ENCODE data around the gene ARL17B.
"Not testable (repeated sequence)": the region's sequence is repeated elsewhere in the genome, so short reads cannot be mapped to it uniquely, and the experiment has no call there.

Gene ARL17B

DNA sequence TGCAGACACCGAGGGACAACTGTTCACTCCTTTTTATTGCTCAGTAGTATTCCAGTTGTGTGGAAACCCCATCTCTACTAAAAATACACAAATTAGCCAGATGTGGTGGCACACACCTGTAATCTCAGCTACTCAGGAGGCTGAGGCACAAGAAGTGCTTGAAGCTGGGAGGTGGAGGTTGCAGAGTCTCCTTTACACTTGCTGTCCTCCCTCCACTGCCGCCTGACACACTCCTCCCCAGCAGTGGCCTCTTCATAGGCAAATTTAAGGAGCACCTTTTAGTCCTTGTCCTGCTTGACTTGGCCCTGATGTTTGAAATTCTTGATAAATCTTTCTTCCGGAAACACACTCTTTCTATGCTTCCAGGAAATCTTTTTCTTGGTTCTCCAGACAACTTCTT lies 112.4 kb downstream of the ARL17B start:
- not testable (repeated sequence) for DNase-seq (ENCODE audit: low read depth)

DNA sequence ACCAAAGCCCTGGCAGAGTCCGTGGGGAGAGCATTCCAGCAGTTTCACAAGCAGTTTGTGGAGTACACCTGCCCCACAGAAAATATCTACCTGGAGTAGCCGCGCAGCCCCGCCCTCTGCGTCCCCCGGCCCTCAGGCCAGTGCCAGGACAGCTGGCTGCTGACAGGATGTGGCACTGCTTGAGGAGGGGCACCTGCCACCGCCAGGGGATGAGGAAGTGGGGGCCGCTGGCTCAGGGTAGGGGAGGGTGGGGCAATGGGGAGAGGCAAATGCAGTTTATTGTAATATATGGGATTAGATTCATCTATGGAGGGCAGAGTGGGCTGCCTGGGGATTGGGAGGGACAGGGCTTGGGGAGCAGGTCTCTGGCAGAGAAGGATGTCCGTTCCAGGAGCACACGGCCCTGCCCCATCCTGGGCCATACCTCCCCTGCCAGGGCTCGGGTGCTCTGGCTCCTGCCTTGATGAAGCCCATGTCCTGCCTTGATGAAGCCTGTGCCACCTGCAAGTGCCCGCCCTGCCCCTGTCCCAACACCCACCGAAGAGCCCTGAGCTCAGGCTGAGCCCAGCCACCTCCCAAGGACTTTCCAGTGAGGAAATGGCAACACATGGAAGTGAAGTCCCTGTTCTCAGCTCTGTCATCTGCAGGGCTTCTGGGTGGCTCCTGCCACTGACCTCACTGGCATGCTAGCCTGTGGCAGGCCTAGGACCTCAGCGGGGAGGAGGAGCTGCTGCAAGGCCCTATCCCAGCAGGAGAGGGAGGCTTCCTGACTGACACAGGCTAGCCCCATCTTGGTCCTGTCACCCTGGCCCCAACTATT lies 116.4 kb downstream of the ARL17B start:
- DNase-seq (ENCODE audit: low read depth), result not testable (repeated sequence)

DNA sequence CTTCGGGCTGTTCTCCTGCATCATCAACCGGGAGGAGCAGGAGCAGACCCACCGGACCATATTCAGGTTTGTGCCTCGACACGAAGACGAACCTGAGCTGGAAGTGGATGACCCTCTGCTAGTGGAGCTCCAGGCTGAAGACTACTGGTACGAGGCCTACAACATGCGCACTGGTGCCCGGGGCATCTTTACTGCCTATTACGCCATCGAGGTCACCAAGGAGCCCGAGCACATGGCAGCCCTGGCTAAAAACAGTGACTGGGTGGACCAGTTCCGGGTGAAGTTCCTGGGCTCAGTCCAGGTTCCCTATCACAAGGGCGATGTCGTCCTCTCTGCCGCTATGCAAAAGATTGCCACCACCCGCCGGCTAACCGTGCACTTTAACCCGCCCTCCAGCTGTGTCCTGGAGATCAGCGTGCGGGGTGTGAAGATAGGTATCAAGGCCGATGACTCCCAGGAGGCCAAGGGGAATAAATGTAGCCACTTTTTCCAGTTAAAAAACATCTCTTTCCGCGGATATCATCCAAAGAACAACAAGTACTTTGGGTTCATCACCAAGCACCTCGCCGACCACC lies 117.1 kb downstream of the ARL17B start:
- not testable (repeated sequence) for DNase-seq (ENCODE audit: low read depth)

DNA sequence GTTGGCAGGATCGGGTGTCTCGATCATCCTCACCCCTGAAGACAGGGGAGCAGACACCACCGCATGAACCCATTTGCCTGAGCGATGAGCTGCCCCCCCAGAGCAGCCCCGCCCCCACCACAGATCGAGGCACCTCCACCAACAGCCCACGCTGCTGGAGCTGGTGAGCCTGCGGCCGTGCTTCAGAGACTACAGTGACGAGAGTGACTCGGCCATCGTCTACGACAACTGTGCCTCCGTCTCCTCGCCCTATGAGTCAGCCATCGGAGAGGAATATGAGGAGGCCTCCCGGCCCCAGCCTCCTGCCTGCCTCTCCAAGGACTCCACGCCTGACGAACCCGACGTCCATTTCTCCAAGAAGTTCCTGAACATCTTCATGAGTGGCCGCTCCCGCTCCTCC lies 117.6 kb downstream of the ARL17B start:
- DNase-seq (ENCODE audit: low read depth), result not testable (repeated sequence)

DNA sequence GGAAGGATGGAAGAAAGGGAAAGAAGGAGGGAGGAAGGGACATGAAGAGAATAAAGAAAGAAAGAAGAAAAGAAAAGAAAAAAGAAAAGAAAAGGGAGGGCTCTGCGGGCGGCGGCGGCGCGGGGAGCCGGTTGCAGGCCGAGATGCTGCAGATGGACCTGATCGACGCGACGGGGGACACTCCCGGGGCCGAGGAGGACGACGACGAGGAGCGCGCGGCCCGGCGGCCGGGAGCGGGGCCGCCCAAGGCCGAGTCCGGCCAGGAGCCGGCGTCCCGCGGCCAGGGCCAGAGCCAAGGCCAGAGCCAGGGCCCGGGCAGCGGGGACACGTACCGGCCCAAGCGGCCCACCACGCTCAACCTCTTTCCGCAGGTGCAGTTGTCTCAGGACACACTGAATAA lies 118.1 kb downstream of the ARL17B start:
- DNase-seq (ENCODE audit: low read depth), result not testable (repeated sequence)

DNA sequence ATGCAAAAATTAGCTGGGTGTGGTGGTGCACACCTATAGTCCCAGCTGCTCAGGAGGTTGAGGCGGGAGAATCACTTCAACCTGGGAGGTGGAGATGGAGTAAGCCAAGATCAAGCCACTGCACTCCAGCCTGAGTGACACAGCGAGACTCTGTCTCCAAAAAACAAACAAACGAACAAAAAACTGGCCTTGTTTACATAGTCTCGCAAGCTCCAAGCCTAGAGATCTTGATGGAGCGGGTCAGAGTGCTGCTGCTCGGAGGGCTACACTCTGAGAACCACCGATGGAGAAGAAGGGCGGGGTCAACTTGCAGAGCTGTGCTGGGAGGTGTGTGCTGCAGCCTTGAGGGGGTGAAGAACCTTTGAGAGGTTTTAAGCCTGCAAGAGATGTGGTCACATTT lies 130.2 kb downstream of the ARL17B start:
- DNase-seq (ENCODE audit: low read depth), result not testable (repeated sequence)

DNA sequence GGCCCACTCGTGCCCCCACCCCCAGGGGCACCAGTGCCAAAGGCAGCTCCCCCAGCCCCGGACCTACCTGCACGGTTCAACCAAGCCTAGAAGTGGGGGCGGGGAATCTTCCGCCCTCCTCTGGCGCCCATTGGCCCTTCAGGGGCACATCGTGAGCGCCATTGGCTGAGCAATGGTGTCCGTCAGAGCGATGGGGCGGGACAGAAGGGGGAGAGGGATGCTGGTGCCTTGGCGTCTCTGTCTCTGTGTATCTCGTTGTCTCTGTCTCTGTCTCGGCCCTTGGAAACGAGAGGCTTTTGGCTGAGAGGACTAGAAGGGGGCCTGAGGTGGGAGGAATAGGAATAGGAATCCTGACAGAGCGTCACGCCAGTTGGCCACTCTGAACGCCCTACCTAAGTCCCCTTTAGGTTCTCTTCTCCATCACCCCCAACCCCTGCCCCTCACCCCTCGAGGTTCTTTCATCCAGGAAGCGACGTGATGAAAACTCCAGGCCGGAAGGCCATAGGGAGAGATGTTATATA lies 136.2 kb downstream of the ARL17B start:
- peak; percentile 94 for DNase-seq (ENCODE audit: low read depth)

DNA sequence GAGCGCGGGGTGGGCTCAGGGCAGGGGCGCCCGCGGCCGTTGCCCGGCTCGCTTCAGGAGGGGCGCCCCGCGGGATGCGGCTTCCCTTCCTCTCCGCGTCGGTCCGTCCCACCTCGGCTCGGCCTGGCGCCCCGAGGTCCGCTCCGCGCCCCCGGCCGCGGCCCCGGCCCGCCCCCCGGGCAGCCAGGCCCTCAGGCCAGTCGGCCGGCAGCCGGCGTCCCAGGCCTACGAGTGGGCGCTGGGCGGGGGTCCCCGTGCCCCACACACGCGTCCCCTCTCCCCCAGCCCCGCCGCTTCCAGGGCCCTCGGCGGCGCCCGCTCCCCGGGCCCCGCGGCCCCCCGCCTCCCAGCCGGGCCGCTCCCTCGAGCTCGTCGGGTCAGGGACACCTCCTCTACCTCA lies 136.7 kb downstream of the ARL17B start:
- not testable (repeated sequence) for DNase-seq (ENCODE audit: low read depth)
